ENCODE measurements around the gene DPM2. TPM values are rescaled to one million over a fixed set of nuclear protein-coding genes. Genes with fewer than 3 reads are reported as not detected.

Gene DPM2
- total RNA-seq, 1 donor from 2014 or later, result 65.1 TPM

- Mint-ChIP-seq H3K27me3 (no peaks in the 10 kb centered on the region), H3K4me1 (peaks cover 17% of the 10 kb centered on the region), H3K27ac (no peak overlapping the region), H3K36me3 (ENCODE audit: low read depth) (peaks cover 42% of the 10 kb centered on the region), H3K9me3 (no peaks in the 10 kb centered on the region), H3K4me3 (no peak overlapping the region)
- DNase-seq, result no peak
- intact Hi-C loops (cut with micrococcal nuclease), result loop anchor here (1.0 to 2.0 kb wide), 4 partner anchors 12 to 174 kb away; no protein-coding TSS in a partner anchor
Observed at GRCh38 chr9:127943011-127943662, 5.5 kb upstream of the DPM2 start.

DNA sequence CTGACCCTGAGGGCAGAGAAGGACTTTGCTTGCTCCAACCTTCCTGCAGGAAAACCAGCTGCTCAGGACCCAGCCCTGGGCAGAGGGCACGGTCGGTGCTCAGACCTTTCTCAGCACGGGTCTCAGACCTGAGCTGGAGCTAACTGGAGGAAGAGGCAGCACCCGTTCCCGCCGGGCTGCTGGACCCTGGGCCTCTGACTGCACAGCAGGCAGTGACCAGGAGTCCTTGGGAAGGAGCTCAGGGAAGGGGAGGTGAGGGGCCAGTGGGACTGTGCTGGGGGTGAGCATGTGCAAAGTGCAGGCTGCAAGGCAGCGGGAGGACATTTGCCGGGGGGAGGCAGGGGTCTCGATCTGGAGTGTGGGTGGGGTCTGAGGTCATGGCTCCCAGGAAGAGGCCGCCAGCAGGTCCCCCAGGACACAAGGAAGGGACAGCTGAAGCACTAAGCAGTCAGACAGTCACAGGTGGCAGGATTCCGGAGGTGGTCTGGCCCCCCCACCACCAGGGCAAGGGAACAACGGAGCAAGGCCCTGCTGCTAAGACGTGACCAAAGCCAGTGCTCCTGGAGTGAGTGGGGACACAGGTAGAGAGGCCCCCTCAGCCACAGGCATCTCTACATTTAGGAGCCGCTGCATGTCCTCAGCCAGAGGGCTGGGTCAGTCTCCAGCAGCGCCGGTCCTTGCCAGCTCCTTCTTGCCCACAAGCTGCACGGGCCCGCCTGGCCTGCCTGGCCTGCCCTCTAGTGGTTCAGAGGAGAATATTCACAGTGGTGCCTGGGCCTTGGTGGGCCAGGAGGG, 4.8 kb upstream of the DPM2 start:
- peak; percentile 84 for DNase-seq
- intact Hi-C loops (cut with micrococcal nuclease), result loop anchor here (1.0 to 2.0 kb wide), 4 partner anchors 13 to 174 kb away; no protein-coding TSS in a partner anchor
- Mint-ChIP-seq H3K27me3 (peaks cover 2% of the 10 kb centered on the region), H3K36me3 (ENCODE audit: low read depth) (peaks cover 41% of the 10 kb centered on the region), H3K4me1 (peaks cover 22% of the 10 kb centered on the region), H3K27ac (no peak overlapping the region), H3K4me3 (no peak overlapping the region), H3K9me3 (no peaks in the 10 kb centered on the region)

GRCh38 chr9:127941961-127942215, 4.2 kb upstream of the DPM2 start:
- H3K4me1 Mint-ChIP-seq, result peaks cover 27% of the 10 kb centered on the region
- peaks cover 2% of the 10 kb centered on the region for H3K27me3 Mint-ChIP-seq
- no peak overlapping the region for H3K27ac Mint-ChIP-seq
- H3K4me3 Mint-ChIP-seq, result no peak overlapping the region
- intact Hi-C loops (cut with micrococcal nuclease), result loop anchor here (2.0 kb wide), 2 partner anchors 29 to 175 kb away; no protein-coding TSS in a partner anchor
- peaks cover 38% of the 10 kb centered on the region for H3K36me3 Mint-ChIP-seq (ENCODE audit: low read depth)
- no peaks in the 10 kb centered on the region for H3K9me3 Mint-ChIP-seq
- DNase-seq, result no peak

- Mint-ChIP-seq H3K4me1 (peaks cover 33% of the 10 kb centered on the region), H3K9me3 (no peaks in the 10 kb centered on the region), H3K27me3 (peaks cover 2% of the 10 kb centered on the region), H3K27ac (peak overlapping the region; percentile 29), H3K4me3 (no peak overlapping the region), H3K36me3 (ENCODE audit: low read depth) (peaks cover 38% of the 10 kb centered on the region)
- DNase-seq, result no peak
- intact Hi-C loops (cut with micrococcal nuclease), result no loop called here
Observed at GRCh38 chr9:127941062-127941960, 3.7 kb upstream of the DPM2 start.

DNA sequence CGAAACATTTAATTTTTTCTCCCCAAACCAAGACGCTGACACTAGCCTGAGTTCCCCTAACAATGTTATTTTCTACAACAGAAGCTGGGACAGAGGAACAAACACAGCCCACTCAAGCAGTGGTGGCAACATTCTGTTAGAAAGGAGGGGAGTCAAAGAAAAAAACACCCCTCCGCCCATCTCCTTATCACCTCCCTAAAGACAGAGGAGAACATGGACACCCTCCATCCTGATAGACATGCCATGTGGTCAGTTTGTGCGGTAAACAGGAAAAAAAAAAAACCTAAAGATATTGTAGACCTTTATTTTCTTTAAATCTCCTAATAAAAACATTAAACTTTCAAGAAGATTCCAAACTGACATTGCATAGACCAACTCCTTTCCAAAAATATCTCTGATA, 2.9 kb upstream of the DPM2 start:
- Mint-ChIP-seq H3K9me3 (no peaks in the 10 kb centered on the region), H3K27ac (no peak overlapping the region), H3K4me3 (no peak overlapping the region), H3K36me3 (ENCODE audit: low read depth) (peaks cover 46% of the 10 kb centered on the region), H3K4me1 (peaks cover 40% of the 10 kb centered on the region), H3K27me3 (peaks cover 2% of the 10 kb centered on the region)
- no peak for DNase-seq
- intact Hi-C loops (cut with micrococcal nuclease), result no loop called here

DNA sequence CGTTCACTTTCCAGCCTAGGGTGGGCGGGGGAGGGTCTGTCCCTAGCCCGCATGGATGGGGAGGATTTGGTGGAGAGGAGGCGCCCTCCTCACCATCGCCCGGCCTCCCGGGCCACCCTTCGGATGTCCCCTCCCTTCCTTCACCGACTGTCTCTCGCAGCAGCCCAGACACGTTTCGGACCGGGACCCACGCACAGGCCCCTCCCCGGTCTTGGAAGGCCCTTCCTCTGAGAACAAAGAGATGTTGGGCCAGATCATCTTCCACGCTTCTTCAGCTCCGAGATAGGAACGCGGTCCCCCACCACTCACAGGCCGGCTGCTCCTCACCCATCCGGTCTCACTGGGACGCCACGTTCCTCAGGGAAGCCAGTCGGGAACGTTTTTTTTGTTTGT, 640 bp upstream of the DPM2 start:
- peaks cover 2% of the 10 kb centered on the region for H3K27me3 Mint-ChIP-seq
- intact Hi-C loops (cut with micrococcal nuclease), result no loop called here
- peak; percentile 70 for DNase-seq
- H3K4me3 Mint-ChIP-seq, result peak overlapping the region; percentile 35
- no peaks in the 10 kb centered on the region for H3K9me3 Mint-ChIP-seq
- peak overlapping the region; percentile 49 for H3K27ac Mint-ChIP-seq
- H3K36me3 Mint-ChIP-seq (ENCODE audit: low read depth), result peaks cover 40% of the 10 kb centered on the region
- peaks cover 41% of the 10 kb centered on the region for H3K4me1 Mint-ChIP-seq

- peak overlapping the region; percentile 85 for H3K27ac Mint-ChIP-seq
- H3K4me3 Mint-ChIP-seq, result peak overlapping the region; percentile 89
- H3K4me1 Mint-ChIP-seq, result peaks cover 42% of the 10 kb centered on the region
- peaks cover 2% of the 10 kb centered on the region for H3K27me3 Mint-ChIP-seq
- no peaks in the 10 kb centered on the region for H3K9me3 Mint-ChIP-seq
- intact Hi-C loops (cut with micrococcal nuclease), result no loop called here
- H3K36me3 Mint-ChIP-seq (ENCODE audit: low read depth), result peaks cover 34% of the 10 kb centered on the region
- no peak for DNase-seq
Observed at GRCh38 chr9:127937056-127937387, 632 bp downstream of the DPM2 start.

- Mint-ChIP-seq H3K4me1 (peaks cover 45% of the 10 kb centered on the region), H3K9me3 (no peaks in the 10 kb centered on the region), H3K36me3 (ENCODE audit: low read depth) (peaks cover 32% of the 10 kb centered on the region), H3K27ac (peak overlapping the region; percentile 48), H3K27me3 (peaks cover 2% of the 10 kb centered on the region), H3K4me3 (peak overlapping the region; percentile 89)
- peak; percentile 68 for DNase-seq
- intact Hi-C loops (cut with micrococcal nuclease), result no loop called here
Observed at GRCh38 chr9:127936347-127936852, 1.3 kb downstream of the DPM2 start.

GRCh38 chr9:127935765-127936221, 1.9 kb downstream of the DPM2 start:
- peak; percentile 69 for DNase-seq
- no peaks in the 10 kb centered on the region for H3K9me3 Mint-ChIP-seq
- peak overlapping the region; percentile 48 for H3K27ac Mint-ChIP-seq
- peak overlapping the region; percentile 89 for H3K4me3 Mint-ChIP-seq
- intact Hi-C loops (cut with micrococcal nuclease), result no loop called here
- H3K36me3 Mint-ChIP-seq (ENCODE audit: low read depth), result peaks cover 30% of the 10 kb centered on the region
- peaks cover 2% of the 10 kb centered on the region for H3K27me3 Mint-ChIP-seq
- H3K4me1 Mint-ChIP-seq, result peaks cover 50% of the 10 kb centered on the region

DNA sequence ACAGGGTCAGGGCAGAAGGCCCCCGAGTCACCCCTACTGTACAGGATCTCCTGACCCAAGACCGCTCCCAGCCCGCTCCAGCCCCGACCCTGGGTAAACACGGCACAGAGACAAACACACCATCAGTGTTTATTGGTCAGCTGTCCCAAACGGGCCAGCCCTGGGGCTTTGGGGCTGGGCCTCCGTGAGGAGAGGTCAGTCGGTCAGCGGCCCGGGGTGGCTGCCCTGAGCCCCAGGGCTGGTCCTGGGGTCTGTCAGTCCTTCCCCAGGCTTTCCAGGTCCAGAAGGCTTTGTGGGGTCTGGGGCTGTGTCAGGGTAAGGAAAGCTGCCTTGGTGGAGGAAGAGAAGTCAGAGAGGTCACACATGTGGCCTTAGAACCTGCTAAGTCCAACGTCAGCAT, 2.7 kb downstream of the DPM2 start:
- no peaks in the 10 kb centered on the region for H3K9me3 Mint-ChIP-seq
- H3K36me3 Mint-ChIP-seq (ENCODE audit: low read depth), result peaks cover 24% of the 10 kb centered on the region
- peaks cover 2% of the 10 kb centered on the region for H3K27me3 Mint-ChIP-seq
- no peak for DNase-seq
- peaks cover 49% of the 10 kb centered on the region for H3K4me1 Mint-ChIP-seq
- intact Hi-C loops (cut with micrococcal nuclease), result no loop called here
- H3K4me3 Mint-ChIP-seq, result peak overlapping the region; percentile 64
- peak overlapping the region; percentile 17 for H3K27ac Mint-ChIP-seq

DNA sequence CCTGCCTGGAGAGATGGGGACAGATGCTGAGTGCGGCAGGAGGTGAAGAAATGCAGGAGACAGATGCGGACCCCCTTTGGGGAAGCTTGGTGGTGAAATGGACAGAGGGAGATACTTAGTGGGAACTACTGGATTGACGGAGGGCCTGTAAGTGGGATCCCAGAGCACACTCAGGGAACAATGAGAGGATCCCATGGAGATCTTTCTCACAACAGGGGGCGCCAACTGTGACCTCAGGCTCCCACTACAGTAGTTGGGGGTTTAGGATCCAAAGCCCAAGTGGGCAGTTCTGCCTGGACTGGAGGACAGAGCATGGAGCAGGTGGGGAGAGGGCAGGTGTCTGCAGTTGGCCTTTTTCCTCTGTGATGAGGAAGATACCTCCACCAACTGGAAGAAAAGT, 3.4 kb downstream of the DPM2 start:
- H3K9me3 Mint-ChIP-seq, result no peaks in the 10 kb centered on the region
- H3K4me3 Mint-ChIP-seq, result peak overlapping the region; percentile 40
- no peak for DNase-seq
- H3K27ac Mint-ChIP-seq, result peak overlapping the region; percentile 28
- peaks cover 51% of the 10 kb centered on the region for H3K4me1 Mint-ChIP-seq
- intact Hi-C loops (cut with micrococcal nuclease), result no loop called here
- H3K27me3 Mint-ChIP-seq, result peaks cover 2% of the 10 kb centered on the region
- peaks cover 24% of the 10 kb centered on the region for H3K36me3 Mint-ChIP-seq (ENCODE audit: low read depth)

GRCh38 chr9:127931092-127931881, 6.4 kb downstream of the DPM2 start:
- Mint-ChIP-seq H3K4me3 (peak overlapping the region; percentile 82), H3K36me3 (ENCODE audit: low read depth) (peaks cover 19% of the 10 kb centered on the region), H3K4me1 (peaks cover 36% of the 10 kb centered on the region), H3K27ac (peak overlapping the region; percentile 70), H3K27me3 (peaks cover 5% of the 10 kb centered on the region), H3K9me3 (no peaks in the 10 kb centered on the region)
- intact Hi-C loops (cut with micrococcal nuclease), result no loop called here
- DNase-seq, result peak; percentile 80
